ENCODE results near the gene BRD2.
A peak's percentile ranks its signal among the peaks of the same experiment; 100 is the strongest.
"Not testable (repeated sequence)": the region's sequence is repeated elsewhere in the genome, so short reads cannot be mapped to it uniquely, and the experiment has no call there.

BRD2 gene

DNA sequence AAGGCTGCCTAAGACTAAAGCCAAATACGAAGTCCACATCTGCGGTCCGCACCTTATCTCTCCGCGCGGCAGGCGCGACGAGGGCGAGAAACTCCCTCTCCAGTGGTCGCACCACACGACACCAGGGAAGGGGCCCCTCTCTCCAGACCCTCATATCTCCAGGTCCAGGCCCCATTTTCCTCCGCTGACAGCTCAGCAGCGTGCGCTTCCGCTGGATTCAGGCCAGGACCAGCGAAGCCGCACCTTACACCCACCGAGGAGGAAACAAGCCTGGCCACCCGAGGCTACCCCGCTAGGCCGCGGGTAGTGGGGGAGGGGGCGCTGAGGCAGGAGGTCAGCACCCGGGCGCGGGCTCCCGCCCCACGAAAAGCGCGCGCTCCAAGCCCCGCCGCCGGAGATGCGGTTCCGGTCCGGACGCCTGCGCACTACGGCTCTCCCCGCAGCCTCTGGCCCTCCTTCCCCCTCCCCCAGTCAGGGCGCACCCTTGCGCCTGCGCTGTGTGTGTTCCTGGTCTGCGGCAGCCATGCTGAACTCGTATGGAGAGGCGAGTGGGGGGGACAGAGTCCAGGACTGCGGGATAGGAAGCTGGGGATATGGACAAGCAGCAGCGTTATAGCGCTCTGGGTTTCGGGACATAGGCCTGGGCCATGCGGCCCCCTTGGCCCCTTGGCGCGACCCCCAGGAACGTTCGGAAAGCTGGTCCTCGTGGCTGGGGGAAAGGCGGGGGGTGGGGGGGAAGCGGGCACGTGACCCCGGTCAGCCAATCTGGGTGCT, at the start of gene BRD2:
BRD2 (plus strand) TSS at position 502 of the 774 bp plus-strand sequence. CDS start 4,305 bp downstream, outside the sequence.
- DNase-seq: peak; percentile 92

DNA sequence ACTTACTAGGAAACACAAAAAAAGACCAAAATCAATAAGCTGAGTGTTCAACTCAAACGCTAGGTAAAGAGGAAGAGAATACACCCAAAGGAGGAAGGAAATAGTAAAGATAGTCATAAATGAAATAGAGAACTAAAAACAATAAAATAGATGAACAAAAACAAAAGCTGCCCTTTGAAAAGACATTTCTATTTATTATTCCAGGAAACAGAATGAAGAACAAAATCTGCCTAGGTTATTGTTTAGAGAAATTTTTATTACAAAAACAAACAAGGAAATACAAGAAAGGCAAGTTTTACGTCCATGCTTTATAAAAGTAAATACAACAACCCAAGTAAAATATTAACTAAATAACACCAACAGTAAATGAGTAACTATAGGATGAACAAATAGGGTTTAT, 47.7 kb upstream of the BRD2 start:
- DNase-seq: no peak

DNA sequence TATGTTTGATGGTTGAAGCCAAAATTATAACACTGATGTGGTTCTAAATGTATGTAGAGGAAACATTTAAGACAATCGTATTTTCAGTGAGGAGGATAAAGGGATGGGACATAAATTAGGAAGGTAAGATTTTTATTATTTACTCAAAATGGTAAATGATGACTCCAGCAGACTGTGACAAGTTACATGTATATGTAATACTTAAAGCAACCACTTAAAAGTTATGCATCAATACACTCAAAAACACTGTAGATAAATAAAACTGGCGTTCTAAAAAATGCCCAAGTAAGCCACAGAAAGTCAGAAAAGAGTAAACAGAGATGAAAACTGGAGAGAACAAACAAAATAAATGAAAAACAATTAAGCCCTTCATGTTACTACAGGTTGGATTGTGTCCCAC, 46.3 kb upstream of the BRD2 start:
- DNase-seq: no peak

DNA sequence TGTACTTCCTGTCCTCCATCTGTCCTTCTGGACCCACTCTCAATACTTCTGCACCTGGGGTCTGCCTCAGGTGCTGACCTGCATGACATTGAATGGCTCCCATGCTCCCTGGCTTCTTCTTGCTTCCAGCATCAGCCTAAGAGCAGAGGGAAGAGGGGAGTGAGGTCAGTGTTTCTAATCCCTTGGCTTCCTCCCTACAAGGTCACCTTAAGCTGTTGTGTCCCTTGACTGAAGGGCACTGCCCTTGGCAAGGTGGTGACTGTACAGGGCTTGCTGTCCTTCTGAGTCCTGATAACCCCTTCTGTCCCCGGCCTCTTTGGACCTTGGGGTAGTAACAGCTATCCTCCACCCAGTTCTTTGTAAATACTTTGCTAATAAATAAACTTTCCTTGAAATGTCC, 37.2 kb upstream of the BRD2 start:
- no peak for DNase-seq

DNA sequence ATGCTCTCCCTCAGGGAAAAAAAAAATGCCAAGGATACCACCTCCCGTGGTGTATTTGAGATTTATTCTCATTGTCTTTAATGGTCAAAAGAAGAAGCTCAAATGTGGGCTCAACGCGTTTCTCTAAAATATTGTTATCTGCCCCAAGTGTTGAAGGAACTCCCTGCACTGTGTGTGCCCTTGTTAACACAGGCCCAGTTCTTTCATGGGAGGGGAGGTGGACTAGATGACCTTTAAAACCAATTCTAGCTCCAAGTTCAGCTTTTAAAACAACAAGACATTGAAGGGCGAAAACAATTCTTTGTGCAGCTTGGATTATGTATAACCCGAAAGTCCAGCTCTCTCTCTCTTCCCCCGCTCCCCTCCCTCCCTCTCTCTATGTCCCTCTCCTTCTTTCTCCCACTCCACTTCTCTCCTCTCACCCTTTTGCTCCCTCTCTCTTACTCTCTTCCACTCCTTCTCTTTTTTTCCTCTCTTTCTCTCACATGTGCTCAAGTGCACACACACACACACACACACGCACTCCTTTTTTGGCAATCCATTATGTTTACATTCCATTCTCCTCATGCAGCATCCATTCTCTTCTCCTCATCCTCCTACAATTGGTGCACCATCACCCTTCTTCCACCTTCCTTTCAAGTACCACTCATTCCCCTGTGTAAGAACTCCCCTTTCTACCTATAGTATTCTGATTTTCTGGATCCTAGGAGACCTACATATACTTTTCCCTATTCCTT, 36.1 kb upstream of the BRD2 start:
- DNase-seq: no peak

DNA sequence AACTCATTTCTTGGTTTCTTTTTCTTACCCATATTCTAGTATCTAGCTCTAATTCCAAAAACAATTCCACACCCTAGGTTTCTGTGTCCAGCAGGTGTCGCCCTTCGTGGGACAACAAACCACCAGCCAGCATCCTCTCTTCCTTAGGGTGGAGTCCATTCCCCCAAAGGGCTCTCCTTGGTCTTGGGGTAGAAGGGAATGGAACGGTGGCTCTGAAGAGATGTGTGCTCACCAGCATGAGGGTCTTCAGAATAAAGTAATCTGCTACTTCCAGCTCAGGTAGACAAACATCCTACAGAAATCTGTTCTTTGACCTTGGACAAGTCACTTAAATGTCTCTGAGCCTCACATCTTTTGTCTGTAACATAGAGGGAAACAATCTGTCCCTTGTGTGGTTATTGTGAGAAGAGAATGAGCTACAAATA, 34.7 kb upstream of the BRD2 start:
- DNase-seq: peak; percentile 32

DNA sequence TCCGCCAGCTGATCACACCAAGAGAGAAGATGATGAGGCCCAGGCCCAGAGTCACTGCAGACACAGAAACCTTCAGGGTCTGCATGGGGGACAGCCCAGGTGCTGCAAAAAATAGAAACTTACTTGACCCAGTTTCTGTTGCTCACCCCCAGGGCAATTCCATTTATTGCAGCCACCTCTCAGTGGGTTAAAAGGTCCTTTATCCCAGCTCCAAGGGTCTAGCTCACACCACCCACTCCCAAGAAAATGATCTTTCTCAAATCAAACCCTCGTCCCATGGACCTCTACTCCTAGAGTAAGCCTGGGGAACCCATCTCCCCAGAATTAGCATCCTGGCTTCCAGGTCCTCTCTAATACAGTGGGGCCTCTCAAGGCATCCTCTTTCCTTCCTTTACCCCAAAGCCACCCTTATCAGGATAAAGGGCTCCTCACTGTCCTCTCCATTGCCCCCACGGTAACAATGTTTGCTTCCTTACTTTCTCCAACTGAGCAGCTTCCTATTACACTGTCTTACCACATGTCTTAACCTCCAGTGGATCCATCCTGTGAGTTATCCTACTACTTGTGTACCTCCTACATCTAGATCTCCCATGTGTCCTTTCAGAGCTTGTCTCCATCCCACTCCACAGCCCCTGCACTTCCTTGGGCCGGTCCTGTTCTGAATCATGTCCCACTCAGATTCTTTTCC, 32.7 kb upstream of the BRD2 start:
- no peak for DNase-seq

DNA sequence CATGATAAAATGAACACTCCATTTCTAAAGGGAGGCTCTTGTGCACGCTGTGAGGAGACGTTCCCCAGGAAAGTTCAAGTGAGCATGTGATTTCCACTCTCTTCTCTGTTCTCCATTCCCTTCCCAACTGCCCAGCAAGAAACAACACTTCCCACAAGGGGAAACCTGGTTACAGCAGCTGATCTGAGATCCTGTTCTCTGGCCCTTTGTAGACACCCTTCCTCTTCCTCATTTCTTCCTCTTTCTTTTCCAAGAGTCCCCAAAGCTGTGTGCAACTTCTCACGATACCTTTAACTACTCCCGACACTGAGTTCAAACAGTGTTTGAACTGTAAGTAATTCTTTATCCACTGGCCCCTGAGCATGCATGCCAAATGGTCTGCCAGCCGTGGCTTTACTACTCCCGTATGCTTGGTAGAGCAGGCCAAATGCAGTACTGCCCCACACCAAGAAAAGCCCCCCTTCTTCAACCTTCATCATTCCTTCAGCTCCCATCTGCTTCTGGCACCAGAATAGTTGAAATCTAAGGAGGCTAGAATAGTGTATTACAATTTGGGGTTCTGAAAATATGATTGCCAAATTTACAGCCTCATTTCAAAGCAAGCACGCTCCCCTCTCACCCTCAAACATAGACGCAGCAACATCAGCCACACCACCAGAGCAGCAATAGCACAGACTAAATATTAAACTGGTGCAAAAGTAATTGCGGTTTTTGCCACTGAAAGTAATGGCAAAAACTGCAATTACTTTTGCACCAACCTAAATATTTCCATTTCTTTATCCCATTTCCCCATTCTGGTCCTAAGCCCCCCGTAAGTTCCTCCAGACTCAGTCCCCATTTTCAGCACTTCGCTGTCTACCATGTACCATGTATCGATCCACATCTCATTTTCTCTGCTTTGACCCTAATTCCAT, 31.9 kb upstream of the BRD2 start:
- no peak for DNase-seq

DNA sequence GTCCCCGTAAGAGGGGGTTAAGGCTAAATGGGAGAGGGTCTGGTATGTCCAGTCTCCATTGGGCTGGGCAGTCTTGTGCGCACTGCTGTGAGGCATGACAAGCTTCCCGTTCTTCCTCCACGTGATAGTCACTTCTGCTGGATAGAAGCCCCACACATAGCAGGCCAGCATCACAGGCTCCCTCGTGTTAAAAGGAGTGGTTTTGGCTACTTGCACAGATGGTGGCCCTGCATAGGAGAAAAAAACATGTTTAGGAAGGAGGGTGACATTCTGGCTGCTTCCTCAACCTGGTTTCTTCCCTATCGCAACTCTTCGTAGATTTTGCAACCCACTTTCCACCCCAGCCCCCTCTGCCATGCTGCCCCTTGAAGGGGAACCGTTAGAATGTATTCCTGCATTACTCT, 31.2 kb upstream of the BRD2 start:
- no peak for DNase-seq

DNA sequence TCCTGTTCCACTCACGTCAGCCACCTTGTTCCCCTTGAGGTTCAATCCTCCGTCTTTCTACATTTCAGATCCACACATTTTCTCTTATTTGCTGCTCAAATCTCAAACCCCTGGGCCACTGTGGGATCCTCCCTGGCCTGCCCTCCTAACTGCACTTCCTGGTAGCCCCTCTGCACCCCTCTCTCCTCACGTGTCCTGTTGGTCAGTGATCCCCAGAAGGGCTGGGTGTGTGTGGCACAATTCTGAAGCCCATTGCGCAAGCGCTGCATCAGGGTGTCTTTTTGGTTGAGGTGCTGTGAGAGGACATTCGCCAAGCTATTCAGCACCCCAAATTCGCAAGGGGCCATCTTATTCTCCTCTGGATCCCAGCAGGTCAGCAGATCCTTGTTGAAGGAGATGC, 29.9 kb upstream of the BRD2 start:
- no peak for DNase-seq

DNA sequence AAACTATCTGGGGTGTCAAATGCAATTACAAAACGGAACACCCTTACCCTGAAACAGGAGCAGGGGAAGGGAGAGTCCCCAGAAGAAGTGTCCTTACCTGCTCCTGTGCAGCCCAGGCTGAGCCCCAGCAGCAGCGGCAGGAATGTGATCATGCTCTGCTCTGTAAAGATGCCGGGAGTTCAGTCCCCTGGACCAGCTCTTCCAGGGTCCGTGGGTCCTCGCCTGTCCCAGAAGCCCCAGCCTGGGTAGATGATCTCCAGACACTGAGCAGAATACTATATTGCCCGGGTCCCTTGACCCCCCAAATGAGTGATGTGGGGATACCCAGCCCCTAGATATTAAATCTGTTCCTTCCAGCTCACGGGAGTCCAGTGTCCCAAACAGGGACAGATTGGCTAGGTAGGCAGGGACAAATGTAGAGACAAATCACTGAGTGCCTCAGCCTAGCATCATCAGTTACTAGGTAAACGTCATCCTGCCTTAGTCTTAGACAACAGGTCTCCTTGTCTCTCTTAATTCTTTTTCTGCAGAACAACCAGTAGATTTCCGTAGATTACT, 27.7 kb upstream of the BRD2 start, which contains the start of gene HLA-DMB:
HLA-DMB (minus strand) TSS at position 373 of the 558 bp plus-strand sequence; CDS start at position 152, 221 bp downstream.
- no peak for DNase-seq

DNA sequence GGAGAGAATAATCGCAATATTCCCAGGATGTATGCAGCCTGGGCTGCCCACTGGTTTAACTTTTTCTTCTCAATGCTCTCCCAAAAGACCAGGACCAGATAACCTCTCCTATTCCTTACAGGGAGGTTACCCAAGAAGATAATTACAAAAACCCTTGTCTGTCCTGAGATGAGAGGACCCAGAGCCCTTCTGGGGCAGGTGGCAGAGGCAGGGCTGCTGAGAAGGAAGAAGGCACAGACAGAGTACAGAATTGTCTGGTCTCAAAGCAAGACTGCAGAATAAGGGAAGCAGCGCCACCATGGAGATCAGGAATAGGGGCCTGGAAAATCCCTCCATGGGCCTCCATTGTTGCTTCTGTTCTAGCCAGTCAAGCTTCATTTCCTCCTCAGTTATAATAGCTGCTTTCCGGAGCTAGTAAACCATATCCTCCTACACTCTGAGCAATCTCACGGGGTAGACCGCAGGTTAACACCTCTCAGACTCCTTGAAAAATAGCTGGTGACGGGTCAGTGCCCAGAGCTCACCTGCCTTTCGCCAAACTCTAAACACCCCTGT, 27.1 kb upstream of the BRD2 start:
- no peak for DNase-seq

DNA sequence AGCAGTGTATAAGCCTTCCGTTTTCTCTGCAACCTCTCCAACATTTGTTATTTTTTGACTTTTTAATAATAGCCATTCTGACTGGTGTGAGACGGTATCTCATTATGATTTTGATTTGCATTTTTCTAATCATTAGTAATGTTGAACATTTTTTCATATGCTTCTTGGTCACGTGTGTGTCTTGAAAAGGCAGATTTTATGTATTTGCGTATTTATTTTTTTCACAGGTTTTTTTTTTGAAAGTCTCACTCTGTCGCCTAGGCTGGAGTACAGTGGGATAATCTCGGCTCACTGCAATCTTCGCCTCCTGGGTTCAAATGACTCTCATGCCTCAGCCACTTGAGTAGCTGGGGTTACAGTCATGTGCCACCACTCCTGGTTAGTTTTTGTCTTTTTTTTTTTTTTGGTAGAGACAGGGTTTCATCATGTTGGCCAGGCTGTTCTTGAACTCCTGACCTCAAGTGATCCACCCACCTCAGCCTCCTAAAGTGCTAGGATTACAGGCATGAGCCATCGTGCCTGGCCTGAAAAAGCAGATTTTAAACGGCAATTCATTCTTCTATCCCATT, 25.8 kb upstream of the BRD2 start:
- DNase-seq: not testable (repeated sequence)

DNA sequence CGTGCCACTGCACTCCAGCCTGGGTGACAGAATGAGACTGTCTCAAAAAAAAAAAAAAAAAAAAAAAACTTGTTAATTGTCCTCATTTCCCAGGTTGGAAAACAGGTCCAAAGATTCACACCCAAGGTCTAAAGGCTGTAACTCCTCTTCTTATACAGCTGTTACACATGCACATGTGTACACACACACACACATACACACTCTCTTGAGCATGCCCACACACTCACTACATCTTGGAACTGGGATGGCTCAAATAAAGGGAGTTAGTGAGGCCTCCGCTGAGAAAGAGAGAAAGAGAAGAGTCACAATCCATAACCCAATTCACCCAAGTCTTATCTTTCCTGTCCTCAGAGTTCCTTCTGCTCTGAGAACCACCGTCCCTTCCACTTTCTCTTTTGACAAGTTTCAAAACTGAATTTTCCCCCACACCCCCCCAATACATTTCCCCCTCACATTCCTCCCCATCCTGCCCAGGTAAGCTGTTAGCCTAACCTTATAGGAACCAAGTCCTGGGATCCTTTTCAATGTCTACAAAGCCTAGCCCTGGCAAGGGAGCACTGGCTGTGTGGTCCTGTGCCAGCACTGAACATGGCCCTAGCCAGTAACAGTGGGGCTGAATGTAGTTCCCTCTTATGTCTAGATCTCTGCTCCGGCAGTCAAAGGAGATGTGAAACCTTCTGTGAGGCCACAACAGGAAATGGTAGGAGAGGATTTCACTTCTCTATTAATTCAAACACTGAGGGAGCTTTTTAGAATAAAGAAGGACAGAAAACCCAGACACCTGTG, 24.3 kb upstream of the BRD2 start:
- no peak for DNase-seq

DNA sequence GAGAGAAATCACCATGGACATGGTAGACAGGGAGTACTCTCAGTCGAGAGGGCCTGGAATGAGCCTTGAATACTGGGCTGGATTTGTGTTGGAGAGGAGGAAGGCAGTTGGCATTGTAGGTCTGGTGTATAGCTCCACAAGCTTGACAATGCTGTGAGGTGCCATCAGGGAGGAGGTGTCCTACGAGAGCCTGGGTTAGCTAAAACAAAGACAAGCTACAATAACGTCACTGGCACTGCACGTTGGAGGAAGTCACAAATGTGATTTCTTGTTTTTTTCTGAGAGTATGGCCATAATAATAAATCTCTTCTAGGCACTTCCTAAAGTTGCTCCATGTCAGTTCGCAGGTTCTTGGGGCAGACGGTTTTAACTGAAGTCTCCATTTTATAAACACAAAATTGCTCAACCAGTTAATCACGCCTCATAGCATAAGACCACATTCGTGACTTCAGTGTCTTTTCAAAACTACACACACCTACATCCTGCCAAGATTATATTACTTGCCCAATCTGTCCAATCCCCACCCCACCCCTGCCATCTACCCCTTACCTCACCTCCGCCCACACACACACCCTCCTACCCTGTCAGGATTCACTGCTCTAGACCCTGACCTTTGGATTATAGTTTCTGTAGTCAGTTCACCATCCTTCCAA, 23.2 kb upstream of the BRD2 start:
- no peak for DNase-seq

DNA sequence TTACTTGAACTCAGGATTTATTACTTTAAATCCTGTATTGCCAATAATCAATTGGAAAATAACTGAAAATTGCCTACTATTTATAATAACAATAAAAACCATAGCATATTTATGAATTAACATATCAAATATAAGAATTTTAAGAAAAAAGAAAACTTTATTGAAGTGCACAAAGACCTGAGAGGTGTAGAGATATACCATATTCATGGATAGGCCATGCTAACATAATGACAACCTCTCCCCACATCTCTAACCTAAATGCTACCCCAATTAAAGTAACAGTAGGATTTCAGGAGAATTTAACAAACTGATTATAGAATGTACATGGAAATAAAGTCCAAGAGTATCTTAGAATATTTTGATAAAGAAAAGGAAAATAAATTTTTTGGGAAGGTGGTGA, 22.4 kb upstream of the BRD2 start:
- no peak for DNase-seq

DNA sequence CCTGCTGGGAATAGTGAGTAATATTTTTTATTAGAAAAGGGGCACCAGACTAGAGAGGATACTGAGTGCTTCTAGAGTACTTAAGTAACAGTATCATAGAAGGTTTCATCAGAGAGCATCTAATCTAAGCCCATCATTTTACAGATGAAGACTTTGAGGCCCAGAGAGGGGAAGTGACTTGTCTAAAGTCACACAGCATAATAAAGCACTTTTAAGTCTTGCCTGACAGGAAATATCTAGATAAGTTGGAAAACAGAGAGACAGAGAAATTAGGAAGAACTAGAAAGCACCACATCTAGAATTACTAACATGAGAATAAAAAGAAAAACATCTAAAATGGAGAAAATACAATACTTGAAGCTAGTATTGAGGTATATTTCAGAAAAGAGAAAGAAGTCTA, 21.5 kb upstream of the BRD2 start:
- DNase-seq: no peak

DNA sequence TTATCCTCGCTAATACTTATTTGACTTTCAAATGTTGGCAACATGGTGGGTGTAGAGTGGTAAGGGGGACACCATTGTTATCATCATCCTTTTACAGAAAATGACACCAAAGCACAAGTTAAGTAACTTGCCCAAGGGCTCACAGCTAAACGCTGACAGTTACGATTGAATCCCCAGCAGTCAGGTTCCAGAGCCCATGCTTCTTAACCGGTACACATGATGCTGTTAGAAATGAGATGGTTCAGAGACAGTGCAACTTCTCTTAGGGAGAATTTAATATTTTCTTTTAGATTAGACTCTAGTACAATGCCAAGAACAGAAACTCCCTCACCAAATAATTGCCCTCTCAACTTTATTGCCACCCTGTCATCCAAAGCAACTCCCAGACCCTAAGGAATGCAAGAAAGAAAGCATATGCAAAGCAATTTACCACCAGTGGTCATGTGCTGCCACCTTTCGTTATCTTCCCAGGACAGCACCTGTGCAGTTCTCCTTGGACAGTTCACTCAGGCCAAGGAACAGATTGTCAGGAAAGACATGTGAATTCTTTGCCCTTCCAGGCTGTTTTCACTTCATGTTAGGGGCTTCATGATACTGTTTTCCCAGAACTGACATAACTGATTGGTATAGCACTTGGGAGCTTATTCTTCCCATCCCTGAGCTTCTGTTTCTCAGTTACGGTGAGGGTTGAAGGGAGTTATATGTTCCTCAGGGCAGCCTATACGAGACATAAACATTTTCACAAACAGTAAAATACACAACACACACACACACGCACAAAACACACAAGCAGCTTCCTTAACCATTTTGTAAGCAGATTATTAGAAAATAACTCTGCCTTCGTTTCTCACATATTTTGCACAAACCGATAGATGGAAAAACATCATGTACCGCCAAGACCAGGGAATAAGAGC, 20.6 kb upstream of the BRD2 start:
- DNase-seq: no peak

DNA sequence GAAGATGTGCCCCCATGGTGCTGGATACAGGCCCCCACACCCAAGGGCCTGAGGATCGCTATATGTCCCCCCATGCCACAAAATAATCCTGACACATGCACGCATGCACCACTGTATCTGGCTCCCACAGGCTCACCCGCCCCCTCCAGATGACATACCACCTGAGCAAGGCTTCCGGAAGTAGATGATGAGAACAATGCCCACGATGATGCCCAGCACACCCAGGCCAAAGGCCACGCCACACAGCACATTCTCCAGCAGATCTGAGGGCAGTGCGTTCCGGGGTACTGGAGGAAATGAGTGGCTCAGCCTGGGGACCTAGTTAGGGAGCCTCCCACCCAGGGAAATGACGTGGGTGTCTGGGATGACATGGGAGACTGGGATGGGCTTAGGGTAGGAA, 19.3 kb upstream of the BRD2 start:
- DNase-seq: no peak
